ENCODE results near the gene IFNLR1.

DNA sequence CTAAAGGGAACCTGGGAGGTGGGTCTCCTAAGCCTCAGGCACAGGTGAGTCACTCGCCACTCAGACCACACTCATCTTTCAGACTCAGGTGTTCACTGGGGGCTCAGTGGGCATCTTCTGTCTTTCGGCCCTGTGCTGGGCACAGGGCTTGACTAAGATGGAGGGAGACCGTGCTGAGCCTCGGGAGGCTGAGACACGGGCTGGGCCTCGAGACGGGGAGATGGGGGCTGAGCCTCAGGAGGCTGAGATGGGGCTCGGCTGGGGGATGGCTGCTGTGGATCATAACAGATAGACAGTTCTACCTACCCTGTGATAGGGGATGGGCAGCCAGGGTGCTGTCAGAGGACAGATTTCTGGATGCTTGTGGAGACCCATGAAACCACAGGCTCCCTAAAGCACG lies 15.5 kb upstream of the IFNLR1 start:
- TF ChIP-seq GATA3 (IDR thresholded peaks at IDR 0.05; ENCODE audit: low read depth, low read length) (no peak), GATA2 (IDR thresholded peaks at IDR 0.05; ENCODE audit: low read depth, low read length) (no peak)

All from SH-SY5Y (cell line).